Measurements from ENCODE around the gene RNF222.
"Not testable (repeated sequence)": the region's sequence is repeated elsewhere in the genome, so short reads cannot be mapped to it uniquely, and the experiment has no call there.

RNF222 gene

DNA sequence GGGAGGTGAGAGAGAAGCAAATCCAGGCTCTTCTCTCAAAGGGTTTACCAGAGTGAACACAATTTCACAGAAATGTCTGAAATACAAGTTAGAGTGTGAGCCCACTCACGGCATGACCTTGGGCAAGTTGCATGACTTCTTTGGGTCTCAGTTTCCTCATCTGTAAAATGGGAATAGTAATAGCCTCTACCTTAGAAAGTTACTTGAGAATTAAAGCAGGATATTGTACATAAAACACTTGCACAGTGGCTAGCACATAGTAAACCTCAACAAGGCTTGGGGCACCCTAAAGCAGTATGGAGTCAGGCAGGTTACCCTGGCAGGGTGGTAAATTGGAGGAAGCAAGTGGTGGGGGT lies 13.2 kb upstream of the RNF222 start:
- no peak for DNase-seq (ENCODE audit: low read depth)

DNA sequence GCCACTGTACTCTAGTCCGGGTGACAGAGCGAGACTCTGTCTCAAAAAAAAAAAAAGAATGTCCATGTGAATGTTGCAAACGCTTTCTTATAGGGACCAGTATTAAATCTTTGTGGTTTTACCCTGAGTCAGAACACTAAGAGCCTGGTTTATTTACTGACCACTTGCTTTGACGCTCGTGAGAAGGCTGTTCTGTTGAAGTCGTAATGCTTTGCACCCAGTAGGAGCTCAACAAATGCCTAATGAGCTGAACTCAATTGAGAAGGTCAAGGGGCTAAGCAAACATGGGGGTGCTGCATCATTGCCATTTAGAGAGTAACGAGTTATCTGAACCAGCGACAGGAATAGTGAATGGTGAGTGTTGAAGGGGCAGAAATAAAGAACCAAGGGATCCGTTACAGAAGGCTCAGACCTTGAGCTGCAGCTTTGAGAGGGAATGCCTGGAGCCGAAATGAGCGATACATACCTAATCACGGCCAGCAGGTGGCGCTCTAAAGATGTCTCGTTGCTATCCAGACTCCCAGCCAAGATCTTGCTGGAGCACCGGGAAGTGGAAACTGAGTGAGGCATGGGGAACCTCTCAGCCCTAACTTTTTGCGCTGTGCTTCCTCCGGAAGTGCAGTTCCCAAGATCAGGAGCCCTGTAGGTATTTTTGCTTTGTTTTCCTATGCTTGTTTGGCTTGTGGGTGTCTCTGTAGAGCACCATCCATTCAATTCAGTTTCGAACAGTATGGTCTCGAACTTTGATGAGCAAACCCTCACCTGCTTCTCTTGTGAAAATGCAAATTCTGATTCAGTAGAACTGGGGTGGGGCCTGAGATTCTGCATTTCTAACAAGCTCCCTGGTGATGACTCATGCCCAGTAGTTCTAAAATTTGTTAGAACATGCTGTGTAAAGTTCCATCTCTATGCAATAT lies 12.6 kb upstream of the RNF222 start:
- peak; percentile 65 for DNase-seq (ENCODE audit: low read depth)

DNA sequence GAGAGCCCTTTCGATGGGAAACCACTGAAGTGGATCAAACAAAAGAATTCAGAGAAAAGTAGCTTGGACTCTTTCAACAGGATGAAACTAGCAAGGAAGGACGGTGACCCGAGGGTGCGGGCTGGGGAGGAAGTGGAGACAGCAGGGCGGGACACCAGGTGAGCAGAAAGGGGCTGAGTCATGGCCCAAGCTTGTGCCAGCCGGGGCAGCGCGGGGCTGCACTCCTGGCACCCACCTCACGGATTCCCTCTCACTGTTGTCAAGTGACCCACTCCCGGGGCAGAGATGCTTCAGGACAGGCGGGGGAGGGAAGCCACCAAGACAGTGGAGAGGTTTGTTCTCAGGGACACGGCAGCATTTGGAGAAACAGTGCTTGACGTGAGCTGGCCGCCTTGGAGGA lies 10.7 kb upstream of the RNF222 start:
- no peak for DNase-seq (ENCODE audit: low read depth)

DNA sequence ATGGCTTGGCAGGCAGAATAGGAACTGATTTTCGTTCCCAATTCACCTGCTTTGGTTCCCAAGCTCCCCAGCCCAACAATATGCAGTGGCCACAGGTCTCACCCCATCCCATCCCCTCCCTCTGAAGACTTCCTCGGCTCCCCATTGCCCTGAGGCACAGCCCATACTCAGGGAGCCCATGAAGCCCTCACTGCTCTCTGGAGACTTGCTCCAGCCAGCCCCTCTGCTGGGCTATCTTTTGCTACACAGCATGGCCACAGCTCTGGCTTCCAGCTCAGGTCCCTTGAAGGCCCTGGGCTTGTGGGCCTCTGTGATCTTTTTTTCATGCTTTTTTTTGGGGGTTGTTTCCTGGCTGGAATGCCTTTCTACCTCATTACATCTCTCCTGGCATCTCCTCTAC lies 8.5 kb upstream of the RNF222 start:
- DNase-seq (ENCODE audit: low read depth), result no peak

DNA sequence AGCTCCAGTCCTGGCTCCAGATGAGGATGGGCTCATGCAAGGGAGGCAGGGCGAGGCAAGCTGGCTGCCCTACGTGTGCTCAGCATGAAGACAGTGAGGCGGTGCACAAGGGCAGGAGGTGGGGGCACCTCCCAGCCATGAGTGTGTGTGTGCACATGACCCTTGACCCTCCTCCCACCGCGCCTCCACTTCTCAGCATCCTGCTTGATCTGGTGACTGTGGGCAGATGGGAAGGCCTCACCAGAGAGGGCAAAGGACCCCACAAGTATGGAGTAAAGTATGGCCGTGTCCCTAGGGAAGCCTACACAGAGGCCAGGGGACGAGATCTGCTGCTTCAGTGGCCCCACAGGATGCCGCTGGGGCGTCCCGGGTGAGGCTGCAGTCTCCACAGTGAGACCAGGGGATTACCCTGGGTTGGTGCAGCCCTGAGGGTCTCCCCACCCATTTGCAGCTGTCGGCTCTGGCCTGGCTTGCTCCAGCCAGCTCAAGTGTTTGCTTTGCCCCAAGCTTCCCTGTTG lies 7.9 kb upstream of the RNF222 start:
- no peak for DNase-seq (ENCODE audit: low read depth)

DNA sequence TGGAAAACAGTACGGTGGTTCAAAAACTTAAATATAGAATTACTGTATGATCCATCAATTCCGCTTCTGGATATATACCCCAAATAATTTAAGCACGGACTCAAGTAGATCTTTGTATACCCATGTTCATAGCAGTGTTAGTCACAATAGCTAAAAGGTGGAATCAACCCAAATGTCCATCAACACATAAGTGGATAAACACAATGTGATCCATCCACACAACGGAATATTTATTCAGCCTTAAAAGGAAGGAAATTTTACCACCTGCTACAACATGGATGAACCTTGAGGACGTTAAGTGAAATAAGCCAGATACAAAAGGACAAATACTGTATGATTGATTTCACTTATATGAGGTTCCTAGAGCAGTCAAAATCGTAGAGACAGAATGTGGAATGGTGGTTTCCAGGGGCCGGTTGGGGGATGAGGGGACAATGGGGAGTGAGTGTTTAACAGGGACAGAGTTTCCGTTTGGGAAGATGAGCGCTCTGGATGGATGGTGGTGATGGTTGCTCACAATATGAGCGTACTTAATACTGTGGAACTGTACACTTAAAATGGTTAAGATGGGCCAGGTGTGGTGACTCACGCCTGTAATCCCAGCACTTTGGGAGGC lies 5.4 kb upstream of the RNF222 start:
- no peak for DNase-seq (ENCODE audit: low read depth)

DNA sequence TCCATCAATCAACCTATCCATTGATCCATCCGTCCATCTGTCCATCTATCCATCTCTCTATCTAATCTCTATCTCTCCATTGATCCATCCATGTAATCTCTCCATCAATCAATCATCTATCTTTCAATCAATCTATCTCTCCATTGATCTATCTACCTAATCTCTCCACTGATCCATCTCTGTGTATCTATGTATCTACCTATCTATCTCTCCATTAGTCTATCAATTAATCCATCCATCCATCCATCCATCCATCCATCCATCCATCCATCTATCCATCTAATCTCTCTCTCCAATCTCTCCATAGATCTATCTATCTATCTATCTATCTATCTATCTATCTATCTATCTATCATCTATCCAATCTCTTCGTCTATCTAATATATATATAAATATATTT lies 3.5 kb upstream of the RNF222 start:
- no peak for DNase-seq (ENCODE audit: low read depth)

DNA sequence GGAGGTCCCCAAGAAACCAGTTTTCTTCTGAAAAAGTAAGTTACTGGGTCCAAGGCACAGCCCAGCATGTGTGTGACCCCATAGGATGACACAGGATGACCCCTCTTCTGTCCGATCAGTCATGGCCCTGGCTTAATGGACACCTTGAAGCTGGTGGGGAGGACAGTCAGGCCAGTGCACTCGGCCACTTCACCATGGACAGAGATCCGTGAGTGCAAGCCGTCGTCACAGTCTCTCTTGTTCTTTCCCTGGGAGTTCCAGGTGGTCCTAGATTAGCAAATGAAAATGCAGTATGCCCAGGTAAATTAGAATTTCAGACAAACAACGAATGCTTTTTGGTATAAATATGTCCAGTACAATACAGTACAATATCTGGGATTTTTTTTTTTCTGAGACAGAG lies 1.4 kb upstream of the RNF222 start:
- DNase-seq (ENCODE audit: low read depth), result no peak

DNA sequence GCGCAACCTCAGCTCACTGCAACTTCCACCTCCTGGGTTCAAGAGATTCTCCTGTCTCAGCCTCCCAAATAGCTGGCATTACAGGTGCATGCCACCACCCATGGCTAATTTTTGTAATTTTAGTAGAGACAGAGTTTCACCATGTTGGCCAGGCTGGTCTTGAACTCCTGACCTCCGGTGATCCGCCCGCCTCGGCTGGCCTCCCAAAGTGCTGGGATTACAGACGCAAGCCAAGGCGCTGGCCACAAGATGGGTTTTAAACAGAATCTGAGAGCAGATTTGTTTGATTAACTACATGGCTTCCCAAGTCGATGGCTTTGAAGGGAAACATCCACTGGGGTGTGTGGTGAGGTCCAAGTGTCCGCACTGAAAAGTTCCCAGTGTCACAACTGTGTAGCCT lies 3.1 kb downstream of the RNF222 start:
- not testable (repeated sequence) for DNase-seq (ENCODE audit: low read depth)

DNA sequence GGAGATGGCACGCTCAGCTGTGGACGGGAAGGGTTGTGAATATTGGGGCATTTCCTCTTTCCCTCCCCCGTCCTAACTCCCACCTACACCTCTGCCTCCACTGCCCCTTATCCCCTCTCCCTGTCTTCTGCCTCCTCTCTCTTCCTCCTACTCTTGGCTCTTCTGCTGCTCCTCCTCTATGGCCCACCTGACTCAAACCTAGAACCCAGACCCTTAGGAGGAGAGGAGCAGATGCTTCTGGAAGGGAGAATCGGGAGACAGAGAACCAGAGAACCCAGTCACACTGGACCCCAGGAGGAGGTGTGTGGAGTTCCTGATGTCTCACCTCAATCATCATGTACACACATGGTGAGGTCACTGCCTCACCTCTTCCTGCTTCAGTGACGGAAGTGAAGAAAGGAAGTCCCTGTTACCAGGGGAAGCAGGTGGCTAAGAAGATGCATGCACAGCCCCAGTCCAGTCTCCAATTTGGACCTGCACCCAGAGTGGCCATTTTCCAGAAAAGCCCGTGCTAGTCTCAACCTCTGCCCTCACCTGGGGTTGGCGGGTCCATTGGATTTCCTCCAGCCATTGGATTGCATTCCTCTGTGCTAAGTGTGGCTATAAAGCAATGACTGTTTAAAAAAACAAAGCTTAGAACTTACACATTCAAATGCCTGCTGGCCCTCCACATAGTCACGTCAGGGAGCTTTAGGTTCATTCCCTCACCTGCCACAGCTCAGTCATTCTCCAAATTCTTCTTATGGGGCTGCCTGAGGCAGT lies 4.0 kb downstream of the RNF222 start:
- DNase-seq (ENCODE audit: low read depth), result no peak

DNA sequence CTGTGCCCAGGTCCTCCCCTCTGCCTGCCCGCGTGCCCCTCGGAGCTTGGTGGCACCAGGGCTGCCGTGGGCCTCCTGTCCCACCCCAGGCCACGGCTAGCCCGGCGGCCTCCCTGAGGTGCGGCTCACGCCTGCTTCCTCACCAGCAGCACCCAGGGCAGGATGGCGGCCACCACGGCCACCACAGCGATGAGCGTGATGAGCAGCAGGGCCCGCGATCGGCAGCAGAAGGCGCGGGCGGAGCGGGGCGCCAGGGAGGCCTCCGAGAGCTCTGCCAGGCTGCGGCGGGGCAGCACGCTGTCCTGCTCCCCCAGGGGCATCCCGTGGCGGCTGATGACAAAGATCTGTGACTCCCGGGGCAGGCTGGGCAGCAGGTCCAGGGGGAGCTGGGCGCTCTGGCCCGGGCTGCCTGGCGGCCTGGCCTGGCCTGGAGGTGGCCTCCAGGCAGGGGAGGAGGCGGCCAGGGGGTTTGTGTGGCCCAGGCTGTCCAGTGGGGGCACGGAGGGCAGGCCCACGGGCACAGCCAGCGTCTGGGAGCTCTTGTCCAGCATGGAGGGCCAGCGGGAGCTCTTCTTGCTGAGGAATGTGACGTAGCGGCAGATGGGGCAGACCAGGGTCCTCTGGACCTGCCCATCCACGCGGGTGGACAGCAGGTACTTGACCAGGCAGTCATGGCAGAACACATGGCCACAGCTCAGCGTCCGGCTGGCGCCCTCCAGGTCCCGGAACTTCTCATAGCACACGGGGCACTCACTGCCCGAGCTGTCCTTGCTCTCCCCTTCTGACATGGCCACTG lies 4.8 kb downstream of the RNF222 start:
- no peak for DNase-seq (ENCODE audit: low read depth)

DNA sequence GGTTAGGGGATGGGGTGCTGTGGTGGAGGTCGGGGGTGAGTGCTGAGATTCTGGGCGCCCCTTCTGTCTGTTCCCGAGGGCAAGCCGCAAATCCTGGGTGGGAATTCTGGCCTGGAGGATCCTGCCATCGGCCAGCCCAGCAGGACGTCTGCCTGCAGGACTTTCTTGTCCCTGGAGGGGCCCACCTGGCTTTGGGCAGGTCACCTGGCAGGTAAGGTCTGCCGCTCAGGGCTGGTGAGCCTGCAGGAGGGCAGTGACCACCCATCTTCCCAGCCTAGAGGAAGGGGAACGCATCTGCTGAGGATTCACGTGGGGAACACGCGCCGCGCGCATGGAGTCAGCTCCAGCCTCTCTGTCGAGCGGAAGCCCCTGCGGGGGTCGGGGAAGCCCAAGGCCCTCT lies 5.4 kb downstream of the RNF222 start:
- no peak for DNase-seq (ENCODE audit: low read depth)

DNA sequence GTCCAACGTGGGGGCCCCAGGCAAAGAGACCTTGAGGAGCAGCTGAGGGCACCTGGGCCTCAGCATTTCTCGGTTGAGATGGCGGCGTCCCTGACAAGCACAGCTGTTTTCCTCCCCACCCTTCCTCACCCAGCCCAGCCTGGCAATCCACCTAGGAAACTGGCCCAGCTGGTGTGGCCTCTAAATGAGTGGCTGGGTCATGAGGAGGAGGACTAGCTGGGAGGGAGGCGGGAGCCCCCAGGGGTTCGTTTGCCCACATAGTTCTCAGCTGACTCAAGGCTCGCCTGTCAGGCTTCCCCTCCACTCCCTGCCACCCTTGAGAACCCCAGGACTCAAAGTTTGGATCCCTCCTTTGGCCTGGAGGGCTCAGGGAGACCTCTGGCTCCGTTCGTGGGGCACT lies 5.9 kb downstream of the RNF222 start:
- no peak for DNase-seq (ENCODE audit: low read depth)

DNA sequence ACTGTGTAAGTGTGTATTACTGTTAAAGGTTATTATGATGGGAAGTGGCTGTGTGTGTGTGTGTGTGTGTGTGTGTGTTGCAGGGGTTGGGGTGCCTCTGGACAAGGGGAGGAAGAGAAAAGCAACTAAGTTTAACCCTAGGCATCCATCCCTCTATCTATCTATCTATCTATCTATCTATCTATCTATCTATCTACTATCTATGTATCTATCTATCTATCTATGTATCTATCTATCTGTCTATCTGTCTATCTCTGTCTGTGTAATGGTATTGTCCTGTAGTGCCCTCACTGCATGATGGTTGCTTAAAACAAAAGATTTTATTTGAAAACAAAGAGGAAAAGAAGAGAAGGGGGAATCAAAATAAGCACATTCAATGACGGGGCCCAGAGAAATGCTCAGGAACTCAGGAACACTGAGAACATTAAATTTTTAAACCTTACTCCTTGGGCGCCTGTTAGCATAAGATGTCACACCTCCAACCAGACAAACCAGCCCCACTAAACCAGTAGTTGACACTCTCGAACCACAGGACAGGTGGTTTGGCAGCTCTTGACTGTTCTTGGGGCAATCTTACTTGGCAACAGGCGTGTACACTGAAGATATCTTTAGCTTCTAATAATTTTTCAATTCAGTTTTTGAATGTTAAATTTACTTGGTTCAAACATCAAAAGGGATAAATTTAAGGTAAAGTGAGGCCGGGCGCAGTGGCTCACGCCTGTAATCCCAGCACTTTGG lies 9.5 kb downstream of the RNF222 start:
- no peak for DNase-seq (ENCODE audit: low read depth)

DNA sequence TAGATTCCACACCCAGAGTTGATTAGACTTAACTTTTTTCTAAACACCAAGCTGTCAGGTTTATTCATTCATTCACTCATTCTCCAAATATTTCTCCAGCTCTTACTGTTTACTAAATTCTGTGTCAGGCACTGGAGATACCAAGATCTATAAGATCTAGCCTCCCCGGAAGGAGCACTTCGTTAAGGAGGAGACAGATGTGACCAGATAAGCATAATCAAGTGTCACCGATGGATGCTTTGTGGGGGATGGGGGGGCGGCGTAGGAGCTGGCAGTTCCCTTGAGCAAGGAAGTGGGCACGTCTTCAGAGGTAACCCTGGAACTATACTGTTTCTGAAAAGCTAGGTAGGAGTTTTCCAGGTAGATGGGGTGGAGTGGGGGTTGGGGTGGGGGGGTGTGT lies 10.8 kb downstream of the RNF222 start:
- DNase-seq (ENCODE audit: low read depth), result no peak

DNA sequence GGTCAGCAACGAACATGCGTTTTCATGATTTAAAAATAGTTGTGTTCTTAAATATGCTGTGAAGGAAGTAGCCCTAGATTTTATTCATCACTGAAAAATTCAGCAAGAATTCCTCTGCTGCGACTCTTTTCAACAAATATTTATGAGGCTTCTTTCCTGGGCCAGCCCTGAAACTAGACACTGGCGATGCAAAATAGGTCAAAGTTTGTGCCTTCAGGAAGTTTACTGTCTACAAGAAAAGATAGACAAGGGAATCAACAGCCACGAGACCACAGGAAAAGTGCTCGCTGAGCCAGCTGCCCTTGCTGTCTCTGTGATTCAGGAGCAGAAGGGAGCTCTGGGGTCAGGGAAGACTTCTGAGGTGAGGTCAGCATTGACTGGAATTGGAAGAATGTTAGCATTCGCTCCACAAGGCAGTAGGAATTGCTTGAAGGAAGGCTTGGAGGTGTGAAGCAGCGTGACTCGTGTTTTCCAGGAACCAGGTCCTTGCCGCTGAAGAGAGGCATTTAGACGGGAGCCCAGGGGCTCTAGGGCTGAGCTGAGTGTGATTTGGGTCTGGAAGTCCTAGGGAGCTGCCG lies 12.7 kb downstream of the RNF222 start:
- no peak for DNase-seq (ENCODE audit: low read depth)

DNA sequence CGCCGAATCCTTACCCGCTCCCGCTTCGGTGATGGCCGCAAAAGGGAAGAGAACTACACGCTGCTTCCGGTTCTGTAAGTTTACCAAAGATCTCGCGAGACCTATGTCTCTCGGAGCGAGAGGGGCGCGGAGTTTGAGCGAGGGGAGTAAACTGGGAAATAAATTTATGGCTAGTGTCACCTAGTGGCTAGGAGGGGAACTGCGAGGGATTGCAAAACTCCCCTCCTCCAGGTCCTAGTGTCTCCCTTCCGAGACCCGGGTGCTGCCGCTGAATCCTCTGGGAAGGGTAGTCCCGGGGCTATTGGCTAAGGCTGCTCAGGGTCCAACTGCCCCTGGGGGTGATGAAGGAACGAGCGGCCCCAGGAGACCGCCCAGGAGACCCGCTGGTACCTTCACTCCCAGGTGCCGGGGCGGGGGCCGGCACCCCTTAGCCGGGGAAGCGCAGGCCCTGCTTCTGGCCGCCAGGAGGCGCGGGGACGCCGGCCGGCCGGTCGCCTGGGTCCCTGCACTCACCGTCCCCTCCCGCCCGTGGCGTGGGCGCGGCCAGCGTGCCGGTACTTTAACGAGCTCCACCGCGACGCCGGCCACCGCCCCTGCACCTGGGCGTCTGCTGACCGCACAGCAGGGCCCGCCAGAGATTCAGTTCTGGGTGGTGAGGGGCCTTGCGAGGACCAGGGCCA lies 14.3 kb downstream of the RNF222 start, which contains the start of gene RPL26:
Gene RPL26, minus strand, starts transcription at position 51 of the 680 bp plus-strand sequence. CDS start 883 bp downstream, outside the sequence.
- peak; percentile 86 for DNase-seq (ENCODE audit: low read depth)

DNA sequence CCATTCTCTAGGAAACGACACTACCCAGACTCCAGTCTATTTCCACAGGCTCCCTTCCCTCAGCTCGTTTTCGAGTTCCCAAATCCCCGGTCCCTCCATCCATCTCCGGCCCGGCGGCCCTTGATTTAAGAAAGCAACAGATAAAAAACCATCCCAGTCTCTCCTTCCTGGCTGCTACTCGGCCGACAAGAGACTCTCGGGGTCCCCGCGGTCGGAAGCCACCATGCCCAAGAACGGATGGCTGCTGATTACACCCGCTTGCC lies 14.8 kb downstream of the RNF222 start:
- no peak for DNase-seq (ENCODE audit: low read depth)

DNA sequence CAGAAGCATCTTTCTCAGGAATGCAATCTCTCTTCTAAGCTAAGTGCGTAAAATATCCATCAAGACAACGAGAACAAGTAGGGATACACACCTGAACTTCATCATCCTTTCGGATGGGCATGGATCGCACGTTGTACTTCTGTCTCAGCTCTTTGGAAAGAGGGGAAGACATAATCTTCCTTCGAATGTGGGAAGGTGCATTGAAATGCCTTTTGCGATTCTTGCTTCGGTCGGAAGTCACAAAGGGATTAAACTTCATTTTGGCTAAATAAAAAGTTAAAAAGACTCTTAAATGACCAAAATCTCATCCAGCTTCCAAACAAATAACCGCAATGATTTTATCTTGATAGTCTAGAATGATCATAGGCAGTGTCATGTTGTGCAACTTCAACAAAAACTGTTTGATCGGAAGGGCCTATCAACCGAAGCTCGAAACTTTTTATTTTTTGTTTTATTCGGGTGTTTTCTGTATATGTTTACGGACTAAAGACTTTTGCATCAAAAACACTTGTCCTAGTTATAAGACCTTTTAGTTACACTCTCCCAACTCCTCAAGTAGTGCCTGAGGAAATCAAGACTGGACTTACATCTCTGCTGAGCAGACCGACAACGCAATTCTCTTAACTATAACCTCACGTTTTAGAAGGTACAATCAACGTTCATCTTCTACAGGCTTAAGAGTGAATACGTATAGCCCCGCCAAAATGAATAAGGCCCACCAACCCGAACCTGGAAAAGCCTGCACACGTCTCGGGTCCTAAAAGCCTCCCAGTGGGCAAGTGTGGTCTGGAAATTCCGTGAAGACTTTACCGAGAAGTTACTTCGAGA lies 15.4 kb downstream of the RNF222 start:
- DNase-seq (ENCODE audit: low read depth), result no peak

DNA sequence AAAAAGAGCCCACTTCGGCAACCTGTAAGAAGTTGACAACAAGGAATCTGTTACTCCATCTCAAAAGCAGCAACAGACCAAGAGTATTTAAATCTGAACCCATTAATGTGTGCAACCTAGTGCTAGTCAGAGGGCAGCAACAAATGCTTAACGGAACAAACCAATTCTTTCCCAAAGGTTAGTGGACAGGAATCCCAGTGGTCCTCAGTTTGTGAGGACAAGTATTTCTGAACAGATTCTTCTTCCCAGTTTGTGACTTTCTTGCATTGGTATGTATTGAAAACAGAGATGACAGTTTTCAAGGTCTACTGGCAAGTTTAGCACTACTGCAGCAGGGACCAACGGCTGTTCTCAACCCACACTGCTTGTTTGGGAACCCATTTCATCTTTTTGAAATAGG lies 17.6 kb downstream of the RNF222 start:
- DNase-seq (ENCODE audit: low read depth), result no peak

Measured in activated T-helper 1 cell treated with Interleukin-2 at 50 U/mL for 16 hours (primary cell).